GM18858 (cell line): ENCODE data around the gene GSTM3.
A peak's percentile ranks its signal among the peaks of the same experiment; 100 is the strongest.
"Not testable (repeated sequence)": the region's sequence is repeated elsewhere in the genome, so short reads cannot be mapped to it uniquely, and the experiment has no call there.

ENCODE experiments used
- ATAC-seq: cut with Tn5 transposase; IDR thresholded peaks from one replicate; pipeline ENCODE4 v1.9.1; 2021; ENCODE audit not compliant: unreplicated experiment

Gene GSTM3

DNA sequence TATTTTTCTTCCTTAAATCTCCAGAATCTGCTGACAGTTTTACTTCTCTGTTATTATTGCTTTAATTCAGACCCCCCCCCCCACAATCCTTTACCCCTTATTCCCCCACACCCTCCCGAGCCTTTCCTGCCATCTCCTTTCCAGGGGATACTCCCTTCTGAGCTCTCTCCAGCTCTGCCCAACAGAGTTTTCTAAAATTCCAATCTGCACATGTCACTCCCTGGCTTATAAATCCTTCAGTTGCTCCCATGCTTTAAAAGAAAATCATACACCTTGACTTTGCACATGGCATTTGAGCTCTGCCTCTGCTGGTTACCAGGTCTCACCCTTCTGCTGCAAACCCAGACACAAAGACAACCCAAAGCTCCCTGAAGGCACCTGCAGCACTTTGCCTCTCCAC is 34.6 kb upstream of the GSTM3 start:
- no peak for ATAC-seq

GRCh38 chr1:109773900-109774485 is 33.2 kb upstream of the GSTM3 start:
- no peak for ATAC-seq

DNA sequence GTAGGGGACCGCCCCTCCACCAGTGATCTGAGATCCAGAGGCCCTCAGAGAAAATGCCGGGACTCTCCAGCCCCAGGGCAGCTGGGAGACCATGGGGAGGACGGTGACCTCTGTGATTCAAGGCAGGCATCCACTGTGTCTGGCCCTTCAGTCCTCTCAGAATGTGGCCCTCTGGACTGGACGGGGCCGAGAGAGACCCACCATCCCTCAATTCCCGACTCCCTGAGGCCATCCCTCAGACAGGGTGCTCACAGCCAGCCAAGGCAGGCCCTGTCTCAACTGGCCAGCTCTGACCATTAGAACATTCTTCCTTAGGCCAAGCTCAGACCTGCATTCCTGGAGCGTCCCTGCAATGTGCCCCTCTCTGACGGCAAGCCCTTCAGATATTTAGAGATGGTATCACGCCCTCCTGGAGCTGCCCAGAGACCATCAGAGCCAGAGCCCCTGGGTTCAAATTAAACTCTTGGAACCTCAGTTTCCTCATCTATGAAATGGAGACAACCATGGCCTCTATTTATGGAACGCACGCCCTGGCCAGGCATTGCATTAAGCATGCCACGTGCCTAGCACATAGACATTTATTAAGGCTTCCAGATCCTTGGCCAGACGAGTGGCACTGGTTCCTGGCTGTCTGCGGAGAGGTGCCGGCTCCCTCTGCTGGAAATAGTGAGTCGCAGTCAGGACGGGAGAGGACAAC is 32.5 kb upstream of the GSTM3 start:
- ATAC-seq, result peak; percentile 74

- no peak for ATAC-seq
Observed at GRCh38 chr1:109772658-109773202, 31.9 kb upstream of the GSTM3 start.

DNA sequence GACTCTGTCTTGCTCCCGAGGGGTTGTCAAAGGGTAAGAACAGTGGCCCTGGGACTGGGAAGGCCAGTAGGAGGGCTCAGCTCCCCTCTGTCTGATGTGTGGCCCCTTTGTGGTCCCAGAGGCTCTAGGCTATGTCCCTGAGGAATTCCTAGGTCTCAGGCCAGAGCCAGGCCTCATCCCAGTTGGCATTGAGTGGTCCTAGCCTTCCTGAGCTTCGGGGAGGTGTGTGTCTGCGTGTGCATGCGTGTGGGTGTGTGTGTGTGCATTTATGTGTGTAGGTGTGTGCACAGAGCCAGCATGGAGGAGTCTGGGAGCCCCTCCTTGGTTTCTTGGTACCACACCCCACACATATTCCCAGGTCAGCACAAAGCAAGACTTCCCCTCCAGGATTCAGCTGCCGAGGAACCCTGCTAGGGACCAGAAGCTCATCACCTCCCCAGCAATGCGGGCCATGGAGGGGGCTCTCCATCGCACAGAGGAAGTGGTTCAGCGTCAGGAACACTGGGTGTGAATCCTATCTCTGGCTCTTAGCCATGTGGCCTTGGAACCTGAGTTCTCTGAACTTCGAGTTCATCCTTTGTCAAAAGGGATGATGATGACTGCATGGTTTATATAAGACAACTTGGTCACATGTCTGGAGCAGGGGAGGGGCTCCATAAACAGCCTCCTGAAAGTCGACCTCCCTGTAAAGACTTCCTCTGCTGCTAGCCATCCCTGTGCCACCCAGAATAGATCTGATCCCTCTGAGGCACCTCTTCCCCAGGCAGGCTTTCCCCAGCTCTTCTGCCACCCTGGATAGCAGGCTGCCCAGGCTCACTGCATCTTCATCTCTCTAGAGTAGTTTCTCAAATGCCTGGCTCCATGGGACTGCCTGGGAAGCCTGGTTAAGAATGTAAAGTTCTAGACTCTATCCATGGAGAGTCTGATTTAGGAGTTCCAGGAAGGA is 31.1 kb upstream of the GSTM3 start:
- no peak for ATAC-seq

DNA sequence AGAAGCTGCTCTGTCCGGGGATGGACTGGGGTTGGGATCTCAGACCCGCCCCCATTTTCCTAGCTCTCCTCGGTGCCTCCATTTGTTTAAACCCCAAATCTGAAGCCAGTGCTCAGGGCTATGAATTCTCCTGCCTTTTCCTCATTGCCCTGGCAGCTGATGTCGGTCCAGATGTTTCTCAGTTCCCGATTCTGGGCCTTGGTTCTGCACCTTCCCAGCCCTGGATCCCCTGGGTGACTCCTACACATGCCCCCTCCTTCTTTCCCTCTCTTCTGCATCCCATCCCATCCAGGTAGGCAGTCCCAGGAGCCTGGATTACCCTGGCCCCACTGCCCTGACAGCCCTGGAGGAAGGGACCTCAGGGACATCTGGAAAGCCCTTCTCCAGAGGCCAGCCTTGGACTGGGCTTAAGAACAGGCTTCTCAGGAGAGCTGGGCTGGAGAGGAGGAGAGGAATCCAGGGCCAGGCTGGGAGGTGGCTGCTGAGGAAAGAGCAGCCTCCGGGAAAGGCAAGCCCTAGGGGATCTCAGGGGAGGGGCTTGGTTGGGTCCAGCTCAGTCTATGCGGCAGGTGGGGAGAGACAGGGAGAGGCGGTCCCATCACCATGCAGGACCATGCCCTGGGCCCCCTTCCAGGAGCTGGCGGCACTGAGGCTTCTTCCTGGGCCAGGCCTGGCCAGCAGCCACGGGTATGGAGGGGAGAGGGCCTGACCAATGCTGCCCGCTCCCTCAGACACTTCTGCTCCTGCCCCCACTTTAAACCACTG is 29.7 kb upstream of the GSTM3 start:
- ATAC-seq, result no peak

DNA sequence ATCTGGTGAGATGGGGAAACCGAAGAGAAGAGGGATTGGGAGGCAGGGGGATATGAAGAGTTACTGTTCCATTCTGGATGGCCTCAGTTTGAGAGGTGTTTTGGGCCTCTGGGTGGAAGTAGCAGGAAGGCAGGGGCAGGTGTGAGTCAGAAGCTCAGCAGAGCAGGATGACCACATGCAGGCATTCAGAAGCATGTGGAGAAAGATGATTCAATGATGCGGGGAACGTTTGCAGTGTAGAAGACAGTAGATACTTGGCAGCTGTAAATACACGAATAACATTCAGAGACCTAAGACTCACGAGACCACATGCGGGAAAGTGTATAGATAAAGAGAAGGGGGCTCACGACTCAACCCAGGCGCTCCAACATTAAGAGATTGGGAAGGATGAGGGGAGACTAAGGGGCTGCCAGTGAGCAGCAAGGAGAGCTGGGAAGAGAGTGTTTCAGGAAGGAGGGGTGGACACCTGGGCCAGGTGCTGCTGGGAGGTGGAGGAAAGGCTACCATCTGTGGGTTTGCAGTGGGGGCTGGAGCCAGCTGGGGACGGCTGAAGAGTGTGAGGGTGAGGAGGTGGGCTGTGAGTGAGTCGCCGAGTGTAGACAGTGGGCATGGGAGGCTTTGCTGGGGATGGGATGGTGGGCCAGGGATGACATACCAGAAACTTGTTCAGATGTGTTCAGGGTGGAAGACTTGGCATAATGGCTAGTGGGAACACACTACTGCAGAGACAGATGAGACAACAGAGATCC is 28.7 kb upstream of the GSTM3 start:
- no peak for ATAC-seq

GRCh38 chr1:109768820-109769219 is 28.0 kb upstream of the GSTM3 start:
- ATAC-seq, result no peak

- no peak for ATAC-seq
Observed at GRCh38 chr1:109768335-109768650, 27.5 kb upstream of the GSTM3 start.

DNA sequence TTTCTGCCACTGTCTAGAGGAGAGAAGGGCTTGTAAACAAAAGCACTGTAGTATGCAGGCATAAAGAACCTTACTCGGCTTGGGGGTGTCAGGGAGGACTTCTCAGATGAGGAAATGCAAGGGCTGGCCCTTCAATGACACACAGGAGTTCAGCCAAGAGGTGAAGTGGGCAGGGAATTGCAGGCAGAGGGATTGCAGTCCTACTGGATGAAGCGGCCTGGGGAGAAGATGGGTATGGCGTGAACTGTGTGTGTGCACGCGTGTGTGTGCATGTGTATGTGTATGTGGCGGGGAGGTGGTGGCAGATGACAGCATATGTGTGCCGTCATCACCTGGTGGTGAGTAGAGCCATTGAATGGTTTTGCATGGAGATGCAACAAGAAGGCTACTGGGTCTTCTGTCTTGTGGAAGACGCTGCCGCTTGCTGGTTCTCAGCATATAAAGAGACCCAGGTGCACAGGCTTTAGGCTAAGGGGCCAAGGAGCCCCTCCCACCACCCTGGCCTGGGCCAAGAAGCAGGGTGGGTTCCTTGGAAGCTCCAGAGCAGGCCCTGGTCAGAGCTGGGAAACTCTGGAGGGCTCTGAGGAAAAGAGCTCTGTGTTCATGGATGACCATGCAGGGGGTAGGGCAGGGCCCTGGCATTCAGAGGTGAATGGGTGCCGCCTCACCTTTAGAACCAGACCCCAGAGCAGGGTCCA is 26.9 kb upstream of the GSTM3 start:
- ATAC-seq, result no peak

- not testable (repeated sequence) for ATAC-seq
Observed at GRCh38 chr1:109766991-109767636, 26.3 kb upstream of the GSTM3 start.

- no peak for ATAC-seq
Observed at GRCh38 chr1:109765896-109766615, 25.2 kb upstream of the GSTM3 start.

- ATAC-seq, result no peak
Observed at GRCh38 chr1:109765483-109765815, 24.6 kb upstream of the GSTM3 start.

GRCh38 chr1:109764561-109765482 is 24.0 kb upstream of the GSTM3 start:
- no peak for ATAC-seq

DNA sequence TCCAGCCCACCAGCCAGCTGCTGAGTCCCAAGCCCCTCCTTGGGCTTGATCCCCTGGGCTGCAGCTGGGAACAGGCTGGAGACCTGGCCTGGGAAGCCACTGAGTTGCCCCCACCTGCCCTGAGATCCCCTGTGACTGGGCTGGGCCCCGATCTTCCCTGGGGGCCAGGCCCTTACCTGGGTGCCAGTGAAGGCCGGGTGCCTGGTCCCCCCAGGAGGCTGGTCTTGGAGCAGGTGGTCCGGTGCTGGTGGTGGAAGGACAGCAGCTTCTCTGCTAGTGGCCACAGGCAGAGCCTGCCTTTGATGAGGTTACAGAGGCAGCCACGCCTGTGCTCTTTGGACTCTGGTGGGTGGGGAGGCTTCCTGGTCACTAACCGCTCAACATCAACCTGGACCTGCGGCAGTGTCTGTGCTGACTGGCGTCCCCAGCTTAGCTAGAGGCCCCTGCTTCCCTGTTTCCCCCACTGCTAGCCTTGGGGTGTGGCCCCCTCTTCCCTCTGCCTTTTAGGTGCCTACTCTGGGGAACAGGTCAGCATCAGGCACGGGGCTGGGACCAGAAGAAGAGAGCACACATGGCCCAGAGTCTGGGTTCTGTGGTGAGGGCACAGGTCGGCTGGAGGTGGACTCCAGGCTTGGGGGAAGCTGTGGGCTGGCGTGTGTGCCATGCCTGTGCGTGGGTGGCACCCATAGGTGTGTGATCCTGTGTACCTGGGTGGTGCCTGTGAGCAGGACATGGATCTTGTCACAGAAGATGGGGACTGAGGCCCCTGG is 23.0 kb upstream of the GSTM3 start, which contains the start of gene EPS8L3:
Gene EPS8L3 (minus strand): TSS at position 278 of the 770 bp plus-strand sequence. CDS start 2,174 bp downstream, outside the sequence.
- ATAC-seq, result no peak

- no peak for ATAC-seq
Observed at GRCh38 chr1:109762821-109763645, 22.2 kb upstream of the GSTM3 start.
